Fibroblast of lung (primary cell): Measurements from ENCODE around the gene B2M. TPM values are rescaled to one million over a fixed set of nuclear protein-coding genes. Genes with fewer than 3 reads are reported as not detected.

Source experiments
- DNase-seq, 2 donors: peaks; one replicate each; pipeline versions ENCODE4 v3.0.0 to v3.0.0-alpha.2; 2010; ENCODE audit warnings: low read depth in 2 of 2
- H2AFZ ChIP-seq: 2 replicates; pipeline ENCODE4 v1.5.1; 2012; ENCODE audit warnings: low read length, control low read depth, inconsistent platforms
- H3K27ac ChIP-seq: 2 replicates; pipeline ENCODE4 v1.5.1; 2011; ENCODE audit warnings: low read length, control low read depth; ENCODE audit not compliant: insufficient read depth
- H3K27me3 ChIP-seq: 2 replicates; pipeline ENCODE4 v1.5.1; 2011; ENCODE audit warnings: mild to moderate bottlenecking, low read length; ENCODE audit not compliant: control insufficient read depth, insufficient read depth
- H3K36me3 ChIP-seq: 2 replicates; pipeline ENCODE4 v1.5.1; 2011; ENCODE audit warnings: low read length; ENCODE audit not compliant: control insufficient read depth, insufficient read depth
- H3K4me1 ChIP-seq: 2 replicates; pipeline ENCODE4 v1.5.1; 2011; ENCODE audit warnings: low read length; ENCODE audit not compliant: control insufficient read depth, insufficient read depth; ENCODE audit errors: extremely low read depth
- H3K4me2 ChIP-seq: 2 replicates; pipeline ENCODE4 v1.5.1; 2011; ENCODE audit warnings: low read length, control low read depth; ENCODE audit not compliant: insufficient read depth; ENCODE audit errors: extremely low read depth
- H3K4me3 ChIP-seq, 4 experiments: fragments of 200-600 bp in 1 of 4; sonication (generic) in 1 of 4; replicated peaks in 1 of 4; 2 replicates each; pipeline ENCODE4 v1.5.1; 2011 to 2016; ENCODE audit warnings: low read length in 4 of 4, low read depth in 3 of 4, mild to moderate bottlenecking in 3 of 4, control low read depth in 2 of 4, inconsistent platforms in 1 of 4, mixed read lengths in 1 of 4; ENCODE audit not compliant: insufficient read depth in 1 of 4; ENCODE audit errors: control extremely low read depth in 1 of 4
- H3K79me2 ChIP-seq: 2 replicates; pipeline ENCODE4 v1.5.1; 2012; ENCODE audit warnings: mild to moderate bottlenecking, low read length, inconsistent platforms; ENCODE audit not compliant: control insufficient read depth, insufficient read depth
- H3K9ac ChIP-seq: 2 replicates; pipeline ENCODE4 v1.5.1; 2011; ENCODE audit warnings: mild to moderate bottlenecking, low read length, control low read depth; ENCODE audit not compliant: insufficient read depth
- H3K9me3 ChIP-seq: 2 replicates; pipeline ENCODE4 v1.5.1; 2012; ENCODE audit warnings: low read depth, low read length; ENCODE audit not compliant: control insufficient read depth, insufficient read depth
- H4K20me1 ChIP-seq: 2 replicates; pipeline ENCODE4 v1.5.1; 2011; ENCODE audit warnings: low read length; ENCODE audit not compliant: control insufficient read depth, insufficient read depth; ENCODE audit errors: extremely low read depth
- CTCF ChIP-seq, 2 donors: IDR thresholded peaks in 1 of 2; conservative IDR thresholded peaks in 1 of 2; 1 replicate in 1 of 2; 2 replicates in 1 of 2; pipeline ENCODE4 v1.5.1; 2011 to 2012; ENCODE audit warnings: low read length in 2 of 2, control low read depth in 1 of 2, inconsistent platforms in 1 of 2, low read depth in 1 of 2, mild to moderate bottlenecking in 1 of 2
- EZH2 ChIP-seq: IDR thresholded peaks from 2 replicates; pipeline ENCODE4 v1.5.1; 2012; ENCODE audit warnings: low read length, control low read depth, mild to moderate bottlenecking; ENCODE audit errors: missing control alignments
- polyA plus RNA-seq, 2 donors: library from polyadenylated mRNA; depleted of rRNA in 1 of 2; stranded (reverse) in 1 of 2; unstranded in 1 of 2; fragments of >200 nt; gene quantifications; 2 replicates each; pipeline ENCODE4 v1.2.1, GENCODE V29; 2011 to 2012; ENCODE audit warnings: missing spikeins in 1 of 2
- total RNA-seq: library from RNA; depleted of rRNA; stranded (reverse); fragments of >200 nt; gene quantifications from 2 replicates; pipeline ENCODE4 v1.2.1, GENCODE V29; 2014

Gene B2M
- total and polyA plus RNA-seq, 2 donors (not counting 1 experiment from before 2014, with no cell fraction given), result 2,942 to 13,303 TPM

DNA sequence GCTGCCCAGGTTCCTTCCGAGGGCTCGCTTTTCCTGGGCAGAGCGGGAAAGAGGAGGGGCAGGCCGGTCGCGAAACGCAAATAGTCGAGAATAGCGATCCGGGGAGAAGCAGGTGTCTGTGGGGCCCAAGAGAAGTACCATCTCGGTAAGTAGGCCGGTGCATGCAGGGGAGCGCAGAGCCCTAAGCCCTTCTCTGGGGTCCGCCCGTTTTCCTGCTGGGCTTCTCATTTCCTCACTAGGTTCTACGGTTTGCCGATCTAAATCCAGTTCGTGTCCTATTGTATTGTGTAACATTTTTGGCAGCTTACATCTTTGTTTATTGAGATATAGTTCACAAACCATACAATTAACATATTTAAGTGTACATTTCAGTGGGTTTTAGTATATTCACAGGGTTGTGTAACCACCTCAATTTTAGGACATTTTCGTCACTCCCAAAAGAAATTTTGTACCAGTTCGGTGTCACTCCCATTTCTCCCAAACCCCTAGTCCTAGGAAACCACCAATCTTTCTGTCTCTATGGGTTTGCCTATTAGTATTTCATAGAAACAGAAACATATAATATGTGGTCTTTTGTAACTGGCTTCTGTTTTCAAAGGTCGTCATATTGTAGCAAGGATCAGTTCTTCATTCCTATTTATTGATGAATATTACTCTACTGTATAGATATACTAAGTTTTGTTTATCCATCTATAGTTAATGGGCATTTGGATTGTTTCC lies 18.3 kb downstream of the B2M start:
- no peaks in the 10 kb centered on the region for H3K36me3 ChIP-seq
- no peak for TF ChIP-seq CTCF (conservative IDR thresholded peaks at IDR 0.05 in 1 of 2, IDR thresholded peaks at IDR 0.05 in 1 of 2; ENCODE audit: low read depth in 1 of 2, low read length in 2 of 2)
- no peak for TF ChIP-seq EZH2
- no peaks in the 10 kb centered on the region for H3K27me3 ChIP-seq
- peak overlapping the region; percentile 83 for H3K4me2 ChIP-seq
- peak overlapping the region; percentile 72 to 94 (median 88) for H3K4me3 ChIP-seq
- peak overlapping the region; percentile 93 for H3K9ac ChIP-seq
- peak overlapping the region; percentile 63 for H2AFZ ChIP-seq
- H4K20me1 ChIP-seq, result no peaks in the 10 kb centered on the region
- peak in 1 of 2 donors; percentile 50 for DNase-seq
- H3K27ac ChIP-seq, result peak overlapping the region; percentile 95
- no peaks in the 10 kb centered on the region for H3K9me3 ChIP-seq
- peaks cover 12% of the 10 kb centered on the region for H3K79me2 ChIP-seq
- peaks cover 10% of the 10 kb centered on the region for H3K4me1 ChIP-seq

DNA sequence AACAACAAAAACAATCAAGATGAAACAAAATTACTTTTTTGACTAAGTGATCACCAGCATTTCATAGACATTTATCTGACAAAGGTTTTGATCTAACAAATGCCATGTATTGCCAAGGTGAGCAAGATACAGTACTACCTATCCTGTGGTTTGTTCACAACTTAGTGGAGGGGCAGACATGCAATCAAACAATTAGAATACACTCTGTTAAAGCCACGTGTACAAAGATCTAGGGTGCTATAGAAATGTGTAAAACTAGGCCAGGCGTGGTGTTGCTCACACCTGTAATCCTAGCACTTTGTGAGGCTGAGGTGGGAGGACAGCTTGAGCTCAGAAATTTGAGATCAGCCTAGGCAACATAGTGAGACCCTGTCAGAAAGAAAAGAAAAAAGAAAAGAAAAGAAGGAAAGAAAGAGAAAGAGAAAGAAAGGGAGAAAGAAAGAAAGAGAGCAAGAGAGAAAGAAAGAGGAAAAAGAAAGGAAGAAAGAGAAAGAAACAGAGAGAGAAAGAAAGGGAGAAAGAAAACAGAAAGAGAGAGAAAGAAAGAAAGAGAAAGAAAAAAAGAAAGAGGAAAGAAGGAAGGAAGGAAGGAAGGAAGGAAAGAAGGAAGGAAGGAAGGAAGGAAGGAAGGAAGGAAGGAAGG lies 23.6 kb downstream of the B2M start:
- H2AFZ ChIP-seq, result no peak overlapping the region

More for the DNA sequence above, 23.6 kb downstream of the B2M start:
- no peak overlapping the region for H3K27ac ChIP-seq
- peak overlapping the region; percentile 15 for H3K4me2 ChIP-seq
- TF ChIP-seq CTCF (conservative IDR thresholded peaks at IDR 0.05 in 1 of 2, IDR thresholded peaks at IDR 0.05 in 1 of 2; ENCODE audit: low read depth in 1 of 2, low read length in 2 of 2), result no peak
- TF ChIP-seq EZH2, result no peak
- no peaks in the 10 kb centered on the region for H3K9me3 ChIP-seq
- H3K4me1 ChIP-seq, result peaks cover 7% of the 10 kb centered on the region
- no peaks in the 10 kb centered on the region for H3K27me3 ChIP-seq
- H3K36me3 ChIP-seq, result no peaks in the 10 kb centered on the region
- H3K9ac ChIP-seq, result no peak overlapping the region
- no peak overlapping the region for H3K4me3 ChIP-seq
- no peak for DNase-seq
- peaks cover 7% of the 10 kb centered on the region for H3K79me2 ChIP-seq
- H4K20me1 ChIP-seq, result no peaks in the 10 kb centered on the region
